MM.1S (cell line): ENCODE measurements around the gene DIAPH3.

Experiments
- EZH2 ChIP-seq: fragments of 300-600 bp; sonication (generic); optimal IDR thresholded peaks from 2 replicates; pipeline ENCODE3; 2017; ENCODE audit warnings: low read depth, mild to moderate bottlenecking, antibody characterized with exemption, low read length, mixed read lengths
- EZH2phosphoT487 ChIP-seq: fragments of 300-600 bp; sonication (generic); IDR thresholded peaks from 2 replicates; pipeline ENCODE4 v1.6.1; 2018; ENCODE audit warnings: antibody characterized with exemption, low read length
- TF ChIP-seq, protein P1 (sequence below): fragments of 300-600 bp; sonication (generic); IDR thresholded peaks from 2 replicates; pipeline ENCODE4 v1.5.1; 2016; ENCODE audit warnings: antibody characterized with exemption, low read length, mixed read lengths

DNA sequence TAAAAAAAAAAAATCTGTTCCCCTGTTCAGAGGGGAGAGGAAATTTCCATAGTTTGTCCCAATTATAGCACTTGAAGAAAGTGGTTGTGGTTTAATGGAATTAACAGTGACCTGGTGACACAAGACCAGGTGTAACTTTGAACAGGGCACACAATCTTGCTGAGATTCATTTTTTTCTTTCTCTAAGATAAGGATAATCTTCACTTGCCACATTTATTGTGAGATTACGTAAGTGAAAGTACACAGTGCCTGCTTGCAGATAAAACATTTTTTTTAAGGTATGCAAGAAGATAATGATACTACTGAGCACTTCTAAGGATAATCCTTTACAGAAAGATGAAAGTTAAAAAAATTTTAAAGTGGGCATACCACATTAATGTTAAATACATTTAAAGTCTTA, 448.1 kb downstream of the DIAPH3 start:
- TF ChIP-seq, protein P1, sequence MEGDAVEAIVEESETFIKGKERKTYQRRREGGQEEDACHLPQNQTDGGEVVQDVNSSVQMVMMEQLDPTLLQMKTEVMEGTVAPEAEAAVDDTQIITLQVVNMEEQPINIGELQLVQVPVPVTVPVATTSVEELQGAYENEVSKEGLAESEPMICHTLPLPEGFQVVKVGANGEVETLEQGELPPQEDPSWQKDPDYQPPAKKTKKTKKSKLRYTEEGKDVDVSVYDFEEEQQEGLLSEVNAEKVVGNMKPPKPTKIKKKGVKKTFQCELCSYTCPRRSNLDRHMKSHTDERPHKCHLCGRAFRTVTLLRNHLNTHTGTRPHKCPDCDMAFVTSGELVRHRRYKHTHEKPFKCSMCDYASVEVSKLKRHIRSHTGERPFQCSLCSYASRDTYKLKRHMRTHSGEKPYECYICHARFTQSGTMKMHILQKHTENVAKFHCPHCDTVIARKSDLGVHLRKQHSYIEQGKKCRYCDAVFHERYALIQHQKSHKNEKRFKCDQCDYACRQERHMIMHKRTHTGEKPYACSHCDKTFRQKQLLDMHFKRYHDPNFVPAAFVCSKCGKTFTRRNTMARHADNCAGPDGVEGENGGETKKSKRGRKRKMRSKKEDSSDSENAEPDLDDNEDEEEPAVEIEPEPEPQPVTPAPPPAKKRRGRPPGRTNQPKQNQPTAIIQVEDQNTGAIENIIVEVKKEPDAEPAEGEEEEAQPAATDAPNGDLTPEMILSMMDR = no peak
- TF ChIP-seq EZH2phosphoT487 (no peak), EZH2 (no peak)
